Right cardiac atrium (tissue), 5 donors: ENCODE measurements around the gene KCTD5. TPM values are rescaled to one million over a fixed set of nuclear protein-coding genes. Genes with fewer than 3 reads are reported as not detected.

Experiments used
- ATAC-seq, 2 donors: fragments of 200-7000 bp; cut with Tn5 transposase; one replicate each; pipeline versions ENCODE4 v1.8.0 to v1.9.1; 2020; ENCODE audit warnings: moderate library complexity in 2 of 2, mild to moderate bottlenecking in 1 of 2
- DNase-seq, 3 donors: peaks; one replicate each; pipeline ENCODE4 v3.0.0-alpha.2; 2020
- H3K27ac ChIP-seq: one replicate; pipeline ENCODE4 v1.5.1; 2013; ENCODE audit warnings: mild to moderate bottlenecking, low read length, control low read depth, moderate library complexity
- H3K27me3 ChIP-seq: one replicate; pipeline ENCODE4 v1.6.1; 2013; ENCODE audit not compliant: control insufficient read depth, insufficient read depth
- H3K4me1 ChIP-seq: one replicate; pipeline ENCODE4 v1.6.1; 2013; ENCODE audit warnings: low read length; ENCODE audit not compliant: control insufficient read depth, insufficient read depth
- H3K4me3 ChIP-seq: one replicate; pipeline ENCODE4 v1.5.1; 2013; ENCODE audit warnings: low read length, control low read depth
- H3K9me3 ChIP-seq: one replicate; pipeline ENCODE4 v1.6.1; 2013; ENCODE audit warnings: low read length; ENCODE audit not compliant: control insufficient read depth
- WGBS: extraction: QIAGEN DNeasy Blood & Tissue Kit; methylation state at CpG from one replicate; pipeline ENCODE4 v1.1.7; 2013; 5-methylcytosine and 5-hydroxymethylcytosine counted together
- intact Hi-C, 4 donors: fragments of 100-400 bp; cut with DNase I; formaldehyde crosslinking; loops; one replicate each; pipeline versions ENCODE4 v1.11.0 to v1.14.0; 2022 to 2023
- polyA plus RNA-seq: library from polyadenylated mRNA; stranded (reverse); fragments of 200-250 nt; gene quantifications from one replicate; pipeline ENCODE4 v1.2.3, GENCODE V29; 2013
- total RNA-seq, 4 donors: library from RNA; stranded (reverse); fragmentation: NEBNext Ultra II Directional; extraction: Animal tissue kit (Norgen Biotek cat#: 25700); gene quantifications; one replicate each; pipeline ENCODE4 v1.2.1, GENCODE V29; 2021
- donor health status: healthy with polysubstance abuse.
- donor health status: DM: no; HTN: yes; CAD: no.
- donor health status: DM: no; HTN: no; CAD: no.
- donor health status: DM: no; HTN: yes; CAD: no; lungs with severe emphysema.
- donor health status: DM: yes; HTN: yes; CAD: no.

KCTD5 gene
- total and polyA plus RNA-seq, 5 donors: 10.6 to 13.7 (median 11.7) TPM

DNA sequence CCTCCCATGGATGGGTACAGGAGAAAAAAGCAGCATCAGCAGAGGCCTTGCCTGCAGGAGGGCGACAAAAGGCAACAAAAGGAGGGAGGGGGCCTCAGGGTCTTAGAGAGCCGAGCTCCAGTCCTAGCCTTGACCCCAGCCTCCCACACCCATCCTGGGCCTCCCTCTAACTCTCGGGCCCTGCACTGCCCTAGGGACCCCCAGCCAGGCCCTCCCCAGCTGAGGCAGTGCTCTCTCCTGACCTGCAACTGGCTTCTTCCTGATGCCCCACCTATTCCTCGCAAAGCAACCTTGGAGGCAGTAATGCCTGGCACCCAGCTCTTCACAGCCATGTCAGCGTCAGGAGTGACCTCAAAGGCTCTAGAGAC, 54.9 kb downstream of the KCTD5 start:
- intact Hi-C loops: no loop called here
- Histone ChIP-seq H3K27me3 (no peaks in the 10 kb centered on the region), H3K4me1 (no peaks in the 10 kb centered on the region), H3K4me3 (no peak overlapping the region), H3K9me3 (no peaks in the 10 kb centered on the region), H3K27ac (no peak overlapping the region)
- ATAC-seq (no peak), DNase-seq (no peak)
- WGBS: 86% methylated on average over 5 of the region's 5 CpGs

DNA sequence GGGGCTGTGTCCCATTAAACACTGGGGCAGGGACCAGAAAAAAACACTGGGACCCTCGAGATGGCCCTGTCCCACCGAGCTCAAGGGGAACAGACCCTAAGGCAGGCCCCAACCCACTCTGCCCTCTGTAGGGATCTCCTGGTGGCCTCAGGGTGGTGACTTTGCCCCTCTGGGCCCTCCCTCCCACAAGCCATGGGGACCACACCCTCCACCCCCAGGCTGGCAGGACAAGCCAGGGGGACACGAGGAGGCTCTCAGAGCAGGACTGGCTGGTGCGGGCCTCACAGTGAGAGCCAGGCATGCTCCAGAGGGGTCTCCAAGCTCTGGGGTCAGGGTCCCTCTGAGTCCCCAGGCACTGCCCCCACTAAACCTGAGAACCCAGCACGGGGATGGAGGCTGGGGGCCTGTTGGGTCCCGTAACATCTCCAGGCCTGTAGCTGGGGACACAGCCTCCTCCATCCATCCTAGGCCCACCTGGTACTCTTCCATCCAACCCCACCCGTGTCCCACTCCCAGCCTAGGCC, 55.6 kb downstream of the KCTD5 start:
- Histone ChIP-seq H3K27ac (no peak overlapping the region), H3K27me3 (no peaks in the 10 kb centered on the region), H3K9me3 (no peaks in the 10 kb centered on the region), H3K4me3 (no peak overlapping the region), H3K4me1 (no peaks in the 10 kb centered on the region)
- WGBS: 84% methylated on average over 7 of the region's 7 CpGs
- intact Hi-C loops: no loop called here
- ATAC-seq: no peak
- DNase-seq: no peak

DNA sequence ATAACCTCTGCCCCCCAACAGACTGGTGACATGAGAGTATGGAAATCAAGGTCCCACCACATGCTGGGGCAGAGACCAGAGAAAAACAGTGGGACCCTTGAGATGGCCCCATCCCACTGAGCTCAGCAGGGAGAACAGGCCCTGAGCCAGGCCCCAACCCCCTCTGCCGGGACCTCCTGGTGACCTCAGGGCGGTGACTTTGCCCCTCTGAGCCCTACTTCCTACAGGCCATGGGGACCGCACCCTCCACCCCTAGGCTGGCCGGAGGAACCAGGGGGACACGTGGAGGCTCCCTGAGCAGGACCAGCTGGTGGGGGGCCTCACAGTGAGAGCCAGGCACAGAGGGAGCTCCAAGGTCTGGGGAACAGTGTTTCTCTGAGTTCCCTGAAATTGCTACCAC, 56.3 kb downstream of the KCTD5 start:
- no peak for DNase-seq
- WGBS: 68% methylated on average over 5 of the region's 5 CpGs

DNA sequence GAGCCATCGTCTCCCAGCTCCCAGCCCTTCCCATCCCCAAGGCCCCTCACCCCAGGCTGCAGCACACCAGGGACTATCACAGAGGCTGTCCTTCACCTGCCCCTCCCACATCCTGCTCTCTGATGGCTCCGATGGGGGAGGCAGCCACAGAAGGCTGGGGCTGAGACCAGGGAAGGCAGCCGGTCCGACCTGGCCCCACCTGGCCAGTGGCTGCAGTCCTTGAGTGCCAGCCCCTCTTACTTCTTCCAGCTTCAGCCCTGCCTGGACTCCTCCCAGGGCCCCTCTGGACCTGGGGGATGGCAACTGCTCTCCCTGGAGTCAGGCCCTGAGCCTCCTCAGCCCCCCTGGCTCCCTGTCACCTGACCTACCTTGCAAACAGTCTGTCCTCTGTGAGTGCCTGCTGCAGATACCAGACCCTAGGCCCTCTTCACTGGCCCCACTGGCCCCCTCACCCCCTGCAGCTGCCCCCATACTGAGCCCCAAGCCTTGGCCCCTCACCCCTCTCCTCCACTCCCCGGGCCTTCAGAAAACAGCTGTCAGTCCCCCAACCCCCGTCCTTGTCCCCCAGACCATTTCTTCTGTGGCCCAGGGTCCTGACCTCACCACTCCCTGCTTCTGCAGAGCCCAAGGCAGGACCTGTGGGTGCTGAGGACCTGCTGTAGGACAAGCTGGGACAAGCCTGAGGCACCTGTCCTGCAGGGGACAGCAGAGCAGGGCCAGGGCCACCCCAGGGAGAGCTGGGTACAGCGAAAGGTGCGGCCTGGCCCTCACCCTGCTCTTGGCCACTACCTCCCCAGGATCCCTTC, 57.5 kb downstream of the KCTD5 start:
- 42% methylated on average over 8 of the region's 8 CpGs for WGBS
- H3K27ac ChIP-seq: no peak overlapping the region
- no peaks in the 10 kb centered on the region for H3K4me1 ChIP-seq
- no peak for ATAC-seq
- H3K9me3 ChIP-seq: no peaks in the 10 kb centered on the region
- no peaks in the 10 kb centered on the region for H3K27me3 ChIP-seq
- H3K4me3 ChIP-seq: no peak overlapping the region
- intact Hi-C loops: no loop called here
- DNase-seq: no peak

More for the DNA sequence above, 56.3 kb downstream of the KCTD5 start:
- Histone ChIP-seq H3K4me1 (no peaks in the 10 kb centered on the region), H3K27me3 (no peaks in the 10 kb centered on the region), H3K27ac (no peak overlapping the region), H3K4me3 (no peak overlapping the region), H3K9me3 (no peaks in the 10 kb centered on the region)
- no peak for ATAC-seq
- intact Hi-C loops: no loop called here

DNA sequence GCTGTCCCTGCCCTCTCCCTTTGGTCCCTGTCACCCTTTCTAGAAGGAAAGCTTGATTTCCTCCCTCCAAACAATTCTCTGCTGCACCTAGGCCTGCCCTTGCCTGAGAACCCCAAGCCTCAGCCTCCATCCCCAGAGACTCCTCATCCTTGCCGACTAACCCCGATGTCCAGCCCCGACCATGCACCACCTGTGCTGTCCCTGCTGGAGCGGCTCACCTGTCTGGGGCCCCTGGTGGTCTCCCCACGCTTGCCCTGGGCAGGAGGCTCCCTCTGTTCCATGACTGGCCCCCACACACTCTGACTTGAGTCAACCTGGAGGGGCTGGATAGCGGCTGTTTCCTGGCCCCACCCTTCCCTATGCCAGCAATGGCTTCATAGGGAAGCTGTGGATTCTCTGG, 58.2 kb downstream of the KCTD5 start:
- 87% methylated on average over 6 of the region's 6 CpGs for WGBS

DNA sequence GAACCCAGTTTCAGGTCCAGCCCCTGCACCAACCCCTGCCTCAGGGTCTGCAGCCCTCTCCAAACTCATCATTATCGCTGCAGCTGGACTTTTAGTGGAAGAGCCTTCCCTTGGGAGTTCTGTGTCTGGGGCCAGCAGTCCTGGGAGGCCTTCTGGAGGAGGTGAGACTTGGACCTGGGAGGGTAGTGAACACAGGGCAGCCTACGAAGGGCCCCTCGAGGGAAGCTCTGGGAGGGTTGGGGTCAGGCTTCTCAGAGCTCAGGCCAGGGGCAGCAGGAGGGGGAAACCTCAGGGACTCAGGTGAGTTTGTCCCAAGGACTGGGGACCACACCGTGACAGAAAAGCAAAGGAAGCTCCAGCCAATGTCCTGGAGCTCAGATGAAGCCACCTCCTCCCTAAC, 58.8 kb downstream of the KCTD5 start:
- no peaks in the 10 kb centered on the region for H3K27me3 ChIP-seq
- no peak overlapping the region for H3K27ac ChIP-seq
- intact Hi-C loops: no loop called here
- no peaks in the 10 kb centered on the region for H3K9me3 ChIP-seq
- no peak overlapping the region for H3K4me3 ChIP-seq
- DNase-seq (no peak), ATAC-seq (no peak)
- WGBS: 86% methylated on average over 4 of the region's 4 CpGs
- H3K4me1 ChIP-seq: no peaks in the 10 kb centered on the region

More for the DNA sequence above, 58.2 kb downstream of the KCTD5 start:
- no peak for DNase-seq
- H3K27ac ChIP-seq: no peak overlapping the region
- no peaks in the 10 kb centered on the region for H3K9me3 ChIP-seq
- intact Hi-C loops: no loop called here
- ATAC-seq: no peak
- H3K27me3 ChIP-seq: no peaks in the 10 kb centered on the region
- no peak overlapping the region for H3K4me3 ChIP-seq
- H3K4me1 ChIP-seq: no peaks in the 10 kb centered on the region

DNA sequence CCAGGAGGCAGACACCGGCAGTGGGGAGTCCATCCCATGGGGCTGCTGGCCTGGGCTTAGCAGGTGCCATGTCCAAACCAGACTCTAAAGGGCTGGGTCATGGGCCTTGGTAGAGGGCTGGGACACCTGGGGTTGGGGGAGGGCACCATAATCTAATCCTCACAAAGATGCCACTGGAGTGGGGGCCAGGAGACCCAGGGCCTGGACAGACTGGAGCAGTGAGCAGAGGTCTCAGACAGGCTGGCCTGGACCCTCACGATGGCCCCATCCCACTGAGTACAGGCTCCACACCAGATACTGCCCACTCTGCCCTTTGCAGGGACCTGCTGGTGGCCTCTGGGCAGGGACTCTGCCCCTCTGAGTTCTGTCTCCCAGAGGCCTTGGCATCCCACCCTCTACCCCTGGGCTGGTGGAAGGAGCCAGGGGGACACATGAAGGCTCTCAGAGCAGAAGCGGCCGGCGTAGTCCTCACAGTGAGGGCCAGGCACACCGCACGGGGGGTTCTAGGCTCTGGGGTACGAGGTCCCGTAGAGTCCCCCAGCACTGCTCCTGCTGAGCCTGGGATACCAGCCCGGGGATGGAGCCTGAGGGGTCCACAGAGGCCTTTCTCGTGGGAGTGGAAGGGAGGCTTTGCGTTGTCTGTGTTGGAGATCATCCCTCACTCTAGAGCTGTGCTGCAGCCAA, 60.1 kb downstream of the KCTD5 start:
- Histone ChIP-seq H3K4me3 (no peak overlapping the region), H3K27me3 (no peaks in the 10 kb centered on the region), H3K9me3 (no peaks in the 10 kb centered on the region), H3K4me1 (no peaks in the 10 kb centered on the region), H3K27ac (no peak overlapping the region)
- intact Hi-C loops: no loop called here
- ATAC-seq (peak in 1 of 2 donors; percentile 5), DNase-seq (no peak)
- WGBS: 89% methylated on average over 12 of the region's 12 CpGs

DNA sequence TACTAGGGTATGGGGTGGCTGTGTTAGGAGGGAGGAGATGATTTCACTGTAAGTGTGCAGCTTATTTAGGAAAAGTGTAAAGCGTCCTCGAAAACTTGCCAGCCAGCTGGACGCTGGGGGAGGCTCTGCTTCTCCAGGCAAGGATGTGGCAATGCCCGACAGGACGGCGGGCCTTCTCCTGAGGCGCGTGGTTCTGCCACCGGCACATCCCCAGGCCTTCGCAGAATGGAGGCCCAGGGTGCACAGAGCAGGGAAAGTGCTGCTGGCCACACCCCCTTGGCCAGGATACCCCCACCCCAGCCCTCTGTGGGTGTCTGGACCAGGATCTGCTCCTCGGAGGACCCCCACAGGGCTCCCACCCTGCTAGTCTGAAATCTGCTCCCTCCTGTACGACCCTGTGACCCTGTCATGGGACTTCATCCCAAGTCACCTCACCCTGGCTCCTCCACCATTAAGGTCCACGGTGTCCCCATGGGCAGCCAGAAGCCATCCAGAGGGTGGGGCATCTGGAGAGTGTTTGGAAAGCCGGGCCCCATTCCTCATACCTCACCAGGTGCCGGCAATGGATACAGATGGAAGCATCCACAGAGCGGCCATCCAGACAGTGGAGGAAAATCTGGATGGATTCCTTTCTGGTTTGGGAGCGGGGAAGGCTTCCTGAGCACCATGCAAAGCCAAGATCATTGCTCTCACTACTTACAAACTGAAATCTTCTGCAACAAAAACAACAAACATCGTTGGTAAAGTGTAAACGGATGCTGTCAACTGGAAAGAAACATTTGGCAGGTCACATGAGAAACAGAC, 60.9 kb downstream of the KCTD5 start:
- ATAC-seq: no peak
- H3K4me1 ChIP-seq: no peaks in the 10 kb centered on the region
- H3K27ac ChIP-seq: no peak overlapping the region
- H3K27me3 ChIP-seq: no peaks in the 10 kb centered on the region
- no peaks in the 10 kb centered on the region for H3K9me3 ChIP-seq
- H3K4me3 ChIP-seq: no peak overlapping the region
- 87% methylated on average over 19 of the region's 19 CpGs for WGBS
- intact Hi-C loops: no loop called here
- DNase-seq: no peak

DNA sequence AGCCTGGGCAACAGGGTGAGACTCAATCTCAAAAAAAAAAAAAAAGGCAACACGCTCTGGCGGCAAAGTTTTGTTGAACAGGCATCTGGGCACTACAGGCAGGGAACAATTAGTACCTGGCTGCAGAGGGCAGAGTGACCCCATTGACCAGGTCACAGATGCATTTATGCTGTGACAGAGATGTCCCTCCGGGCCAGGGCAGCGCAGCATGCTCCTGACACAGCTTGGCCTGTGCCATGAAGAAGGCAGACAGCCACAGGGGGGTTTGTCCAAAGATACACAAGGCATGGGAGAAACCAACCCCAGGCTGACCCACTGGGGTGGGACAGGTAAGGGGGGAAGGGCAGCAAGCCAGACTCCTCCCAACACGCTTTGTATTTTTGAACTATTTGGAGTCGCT, 62.4 kb downstream of the KCTD5 start:
- H3K27ac ChIP-seq: no peak overlapping the region
- no peak for DNase-seq
- 88% methylated on average over 6 of the region's 6 CpGs for WGBS
- intact Hi-C loops: no loop called here
- H3K4me3 ChIP-seq: no peak overlapping the region
- no peaks in the 10 kb centered on the region for H3K9me3 ChIP-seq
- no peaks in the 10 kb centered on the region for H3K27me3 ChIP-seq
- ATAC-seq: no peak
- H3K4me1 ChIP-seq: no peaks in the 10 kb centered on the region

DNA sequence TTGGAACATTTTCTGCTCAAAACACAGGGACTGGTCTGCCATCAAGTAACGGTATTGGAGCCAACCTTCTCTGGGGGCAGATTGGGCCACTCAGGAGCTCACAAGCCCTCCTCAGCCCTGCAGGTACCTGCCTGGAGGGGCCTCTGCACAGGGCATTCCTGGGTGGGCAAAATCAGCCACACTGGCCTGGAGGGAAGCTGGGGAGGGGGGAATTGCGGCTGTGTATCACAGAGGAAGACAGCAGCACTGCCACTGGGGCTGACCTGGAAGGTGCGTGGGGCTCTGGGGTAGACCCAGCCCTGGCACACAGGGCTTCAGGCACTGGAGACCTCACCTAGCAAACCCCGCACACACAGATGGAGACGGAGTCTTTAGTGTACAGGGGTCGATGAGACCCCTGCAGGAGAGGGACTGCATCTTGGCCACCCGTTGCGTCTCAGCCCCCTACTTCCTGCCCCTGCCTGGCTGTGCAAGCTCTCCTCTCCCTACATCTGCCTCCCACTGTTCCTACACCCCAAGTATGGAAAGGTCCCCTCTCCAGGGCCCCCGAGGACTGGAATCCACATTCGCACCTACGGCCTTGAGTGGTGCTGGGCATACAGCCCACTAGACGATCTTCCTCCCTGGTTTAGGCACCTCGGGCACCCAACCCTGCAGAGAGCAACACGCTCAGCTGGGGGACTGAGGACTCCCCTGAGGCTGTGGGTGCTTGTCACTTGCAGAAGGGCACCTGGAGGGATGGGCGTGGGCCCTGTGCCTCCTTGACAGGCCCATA, 63.0 kb downstream of the KCTD5 start:
- intact Hi-C loops: no loop called here
- Histone ChIP-seq H3K4me3 (no peak overlapping the region), H3K4me1 (no peaks in the 10 kb centered on the region), H3K27me3 (no peaks in the 10 kb centered on the region), H3K9me3 (no peaks in the 10 kb centered on the region), H3K27ac (no peak overlapping the region)
- 70% methylated on average over 15 of the region's 15 CpGs for whole genome bisulfite sequencing
- DNase-seq (no peak), ATAC-seq (no peak)
